HepG2 (cell line): ENCODE results near the gene PRDM12. TPM values are rescaled to one million over a fixed set of nuclear protein-coding genes. Genes with fewer than 3 reads are reported as not detected.

Experiments
- ATRX ChIP-seq: sonication (generic); formaldehyde crosslinking; IDR thresholded peaks from 2 replicates; pipeline ENCODE4 v1.4.0; 2020; ENCODE audit warnings: missing genetic modification reagents, borderline replicate concordance
- CREM ChIP-seq, 2 experiments: sonication (generic) in 1 of 2; formaldehyde crosslinking in 1 of 2; IDR thresholded peaks; 2 replicates each; pipeline versions ENCODE4 v1.4.0 to v1.6.1; 2016 to 2020; ENCODE audit warnings: antibody characterized with exemption in 1 of 2, mild to moderate bottlenecking in 1 of 2, missing genetic modification reagents in 1 of 2
- DNMT1 ChIP-seq: sonication (generic); formaldehyde crosslinking; IDR thresholded peaks from 2 replicates; pipeline ENCODE4 v1.5.1; 2020; ENCODE audit warnings: mild to moderate bottlenecking, missing genetic modification reagents
- E2F1 ChIP-seq: sonication (generic); formaldehyde crosslinking; IDR thresholded peaks from 2 replicates; pipeline ENCODE4 v1.5.0; 2020; ENCODE audit warnings: missing genetic modification reagents
- FIP1L1 ChIP-seq: fragments of 200-400 bp; formaldehyde crosslinking; IDR thresholded peaks from 2 replicates; pipeline ENCODE4 v1.6.1; 2018; ENCODE audit warnings: low read depth, mild to moderate bottlenecking, low read length, moderate library complexity, borderline replicate concordance; ENCODE audit not compliant: insufficient read depth
- HNRNPK ChIP-seq: fragments of 200-400 bp; formaldehyde crosslinking; IDR thresholded peaks from 2 replicates; pipeline ENCODE4 v1.6.1; 2018; ENCODE audit warnings: low read length, low read depth, moderate library complexity, mild to moderate bottlenecking; ENCODE audit not compliant: poor library complexity, severe bottlenecking
- MBNL3 ChIP-seq: fragments of 250-450 bp; sonication (Bioruptor Pico); conservative IDR thresholded peaks from 2 replicates; pipeline ENCODE4 v1.8.0; 2022; ENCODE audit warnings: mild to moderate bottlenecking, inconsistent platforms
- MTA3 ChIP-seq: sonication (generic); formaldehyde crosslinking; IDR thresholded peaks from 2 replicates; pipeline ENCODE4 v1.4.0; 2020; ENCODE audit warnings: missing genetic modification reagents
- ONECUT2 ChIP-seq: sonication (generic); formaldehyde crosslinking; IDR thresholded peaks from 2 replicates; pipeline ENCODE4 v1.4.0; 2020; ENCODE audit warnings: missing genetic modification reagents
- PRDM10 ChIP-seq: sonication (generic); formaldehyde crosslinking; IDR thresholded peaks from 2 replicates; pipeline ENCODE4 v1.4.0; 2020; ENCODE audit warnings: low read depth, missing genetic modification reagents
- SMARCC2 ChIP-seq: fragments of 450-650 bp; IDR thresholded peaks from 2 replicates; pipeline ENCODE4 v1.6.1; 2017; ENCODE audit warnings: antibody characterized with exemption, mild to moderate bottlenecking
- SRSF1 ChIP-seq: fragments of 200-400 bp; formaldehyde crosslinking; optimal IDR thresholded peaks from 2 replicates; pipeline ENCODE3; 2017; ENCODE audit warnings: mild to moderate bottlenecking, low read depth, low read length, moderate library complexity
- ZBTB7B ChIP-seq: sonication (generic); formaldehyde crosslinking; IDR thresholded peaks from 2 replicates; pipeline ENCODE4 v1.4.0; 2020; ENCODE audit warnings: missing genetic modification reagents
- ZKSCAN5 ChIP-seq: sonication (generic); formaldehyde crosslinking; IDR thresholded peaks from 2 replicates; pipeline ENCODE4 v1.5.1; 2020; ENCODE audit warnings: mild to moderate bottlenecking, missing genetic modification reagents
- ZNF282 ChIP-seq: fragments of 450-650 bp; IDR thresholded peaks from 2 replicates; pipeline ENCODE4 v1.6.1; 2018; ENCODE audit not compliant: partially characterized antibody
- ZNF329 ChIP-seq: sonication (generic); formaldehyde crosslinking; IDR thresholded peaks from 2 replicates; pipeline ENCODE4 v1.9.0; 2021; ENCODE audit warnings: low read depth, mild to moderate bottlenecking, missing genetic modification reagents
- ZNF737 ChIP-seq: sonication (generic); formaldehyde crosslinking; IDR thresholded peaks from 2 replicates; pipeline ENCODE4 v1.5.0; 2020; ENCODE audit warnings: missing genetic modification reagents, mild to moderate bottlenecking, borderline replicate concordance
- ZNF776 ChIP-seq: sonication (generic); formaldehyde crosslinking; IDR thresholded peaks from 2 replicates; pipeline ENCODE4 v1.4.0; 2020; ENCODE audit warnings: mild to moderate bottlenecking, missing genetic modification reagents
- ZNF878 ChIP-seq: sonication (generic); formaldehyde crosslinking; IDR thresholded peaks from 2 replicates; pipeline ENCODE4 v1.8.1; 2023; ENCODE audit warnings: mild to moderate bottlenecking, missing genetic modification reagents, moderate library complexity
- ZSCAN9 ChIP-seq: IDR thresholded peaks from 2 replicates; pipeline ENCODE4 v1.6.1; 2016; ENCODE audit warnings: borderline replicate concordance
- polyA plus RNA-seq, 8 experiments: library from polyadenylated mRNA; depleted of rRNA in 3 of 8; stranded (reverse) in 7 of 8; unstranded in 1 of 8; fragments of >200 nt; fragmentation: Illumina TruSeq in 4 of 8; extraction: Trizol in 4 of 8; gene quantifications; 2 replicates each; pipeline versions ENCODE4 v1.2.1 to v1.2.3, GENCODE V29; 2011 to 2016; ENCODE audit warnings: low read depth in 4 of 8, missing spikeins in 1 of 8, mixed read lengths in 1 of 8; ENCODE audit not compliant: insufficient read depth in 1 of 8
- total RNA-seq, 5 experiments: library from RNA; depleted of rRNA; stranded (reverse); fragments of >200 nt; fragmentation: Illumina TruSeq; extraction: Trizol; gene quantifications; 2 replicates each; pipeline ENCODE4 v1.2.3, GENCODE V29; 2016; ENCODE audit warnings: low read depth in 1 of 5
- TF ChIP-seq, protein P1 (sequence below): sonication (generic); formaldehyde crosslinking; IDR thresholded peaks from 2 replicates; pipeline ENCODE4 v1.4.0; 2020; ENCODE audit warnings: missing genetic modification reagents

The PRDM12 gene
- total and polyA plus RNA-seq, 2 of the 13 experiments (the other 11 are each of a cell fraction or from before 2014, with no cell fraction given) = 0.04 to 0.07 TPM

DNA sequence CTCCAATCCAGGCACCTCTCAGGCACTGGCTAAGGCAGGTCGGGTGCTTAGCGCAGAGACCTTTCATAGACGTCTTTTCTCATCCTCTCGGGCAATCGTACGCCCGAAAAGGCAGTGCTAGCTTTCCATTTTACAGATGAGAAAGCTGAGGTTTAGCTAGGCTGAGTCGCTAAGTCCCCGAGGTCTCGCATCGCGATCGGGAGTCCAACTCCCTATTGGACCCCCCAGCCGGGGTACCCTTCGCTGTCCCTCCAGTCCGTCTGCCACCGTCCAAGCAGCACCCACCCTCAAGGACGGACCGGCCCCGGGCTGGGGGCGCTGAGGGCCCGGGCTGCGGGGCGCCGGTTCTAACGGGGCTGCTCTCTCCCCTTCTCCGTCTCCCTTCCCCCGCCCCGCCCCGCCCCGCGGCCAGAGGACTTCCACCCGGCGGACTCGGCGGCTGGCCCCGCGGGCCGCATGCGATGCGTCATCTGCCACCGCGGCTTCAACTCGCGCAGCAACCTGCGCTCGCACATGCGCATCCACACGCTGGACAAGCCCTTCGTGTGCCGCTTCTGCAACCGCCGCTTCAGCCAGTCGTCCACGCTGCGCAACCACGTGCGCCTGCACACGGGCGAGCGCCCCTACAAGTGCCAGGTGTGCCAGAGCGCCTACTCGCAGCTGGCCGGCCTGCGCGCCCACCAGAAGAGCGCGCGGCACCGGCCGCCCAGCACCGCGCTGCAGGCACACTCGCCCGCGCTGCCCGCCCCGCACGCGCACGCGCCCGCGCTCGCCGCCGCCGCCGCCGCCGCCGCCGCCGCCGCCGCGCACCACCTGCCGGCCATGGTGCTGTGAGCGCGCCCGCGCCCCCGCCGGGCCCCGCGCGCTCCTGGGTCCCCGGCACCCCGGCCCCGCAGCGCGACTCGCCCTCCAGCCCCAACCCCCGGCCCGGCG is 16.7 kb downstream of the PRDM12 start (continued):
- TF ChIP-seq E2F1 (CRISPR knock-in tag) (no peak; the same call in 1 of the 2 replicates), SRSF1 (no peak), ZNF737 (no peak), MBNL3 (no peak), ZKSCAN5 (CRISPR knock-in tag) (no peak), CREM (IDR thresholded peaks at IDR 0.05) (no peak), CREM (CRISPR knock-in tag; IDR thresholded peaks at IDR 0.05) (no peak), ONECUT2 (no peak), ZSCAN9 (CRISPR knock-in tag) (peak; percentile 45; the same call in 1 of the 2 replicates), DNMT1 (CRISPR knock-in tag) (no peak), ZNF329 (CRISPR knock-in tag) (0 out of 2 replicates have a peak, but pooled peaks have one; percentile 84), ZNF282 (no peak), SMARCC2 (no peak), ZNF776 (CRISPR knock-in tag) (peak; percentile 89), PRDM10 (CRISPR knock-in tag) (no peak), FIP1L1 (no peak), ATRX (CRISPR knock-in tag) (no peak), HNRNPK (peak; percentile 73), MTA3 (CRISPR knock-in tag) (no peak), ZNF878 (CRISPR knock-in tag) (no peak), ZBTB7B (CRISPR knock-in tag) (no peak)
- TF ChIP-seq, protein P1, sequence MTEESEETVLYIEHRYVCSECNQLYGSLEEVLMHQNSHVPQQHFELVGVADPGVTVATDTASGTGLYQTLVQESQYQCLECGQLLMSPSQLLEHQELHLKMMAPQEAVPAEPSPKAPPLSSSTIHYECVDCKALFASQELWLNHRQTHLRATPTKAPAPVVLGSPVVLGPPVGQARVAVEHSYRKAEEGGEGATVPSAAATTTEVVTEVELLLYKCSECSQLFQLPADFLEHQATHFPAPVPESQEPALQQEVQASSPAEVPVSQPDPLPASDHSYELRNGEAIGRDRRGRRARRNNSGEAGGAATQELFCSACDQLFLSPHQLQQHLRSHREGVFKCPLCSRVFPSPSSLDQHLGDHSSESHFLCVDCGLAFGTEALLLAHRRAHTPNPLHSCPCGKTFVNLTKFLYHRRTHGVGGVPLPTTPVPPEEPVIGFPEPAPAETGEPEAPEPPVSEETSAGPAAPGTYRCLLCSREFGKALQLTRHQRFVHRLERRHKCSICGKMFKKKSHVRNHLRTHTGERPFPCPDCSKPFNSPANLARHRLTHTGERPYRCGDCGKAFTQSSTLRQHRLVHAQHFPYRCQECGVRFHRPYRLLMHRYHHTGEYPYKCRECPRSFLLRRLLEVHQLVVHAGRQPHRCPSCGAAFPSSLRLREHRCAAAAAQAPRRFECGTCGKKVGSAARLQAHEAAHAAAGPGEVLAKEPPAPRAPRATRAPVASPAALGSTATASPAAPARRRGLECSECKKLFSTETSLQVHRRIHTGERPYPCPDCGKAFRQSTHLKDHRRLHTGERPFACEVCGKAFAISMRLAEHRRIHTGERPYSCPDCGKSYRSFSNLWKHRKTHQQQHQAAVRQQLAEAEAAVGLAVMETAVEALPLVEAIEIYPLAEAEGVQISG (CRISPR knock-in tag) = peak; percentile 80
